ENCODE results near the gene SLC29A4.

GRCh38 chr7:5302577-5302976, 19.8 kb downstream of the SLC29A4 start:
- TF ChIP-seq CTCF (conservative IDR thresholded peaks at IDR 0.05; ENCODE audit: low read length) (no peak), EZH2phosphoT487 (IDR thresholded peaks at IDR 0.05; ENCODE audit: borderline replicate concordance, low read depth, low read length) (no peak)

Data from OCI-LY7 (cell line).